Kidney (tissue), 14 donors: ENCODE measurements around the gene LEFTY1. TPM values are rescaled to one million over a fixed set of nuclear protein-coding genes. Genes with fewer than 3 reads are reported as not detected.

Experiments used
- DNase-seq, 5 donors: peaks; one replicate each; pipeline ENCODE4 v3.0.0-alpha.2; 2013 to 2020
- FAIRE-seq: peaks from 2 replicates; lab custom pipeline; 2012; peaks lifted over from hg19 to GRCh38; lab: Jason Lieb, UNC
- H3K27ac ChIP-seq, 2 donors: one replicate each; pipeline ENCODE4 v1.7.0; 2013; ENCODE audit warnings: low read depth in 2 of 2, low read length in 2 of 2, inconsistent platforms in 1 of 2
- H3K27me3 ChIP-seq: one replicate; pipeline ENCODE4 v1.7.1; 2013; ENCODE audit warnings: low read length, inconsistent platforms; ENCODE audit not compliant: control insufficient read depth, insufficient read depth
- H3K36me3 ChIP-seq, 3 donors: one replicate each; pipeline versions ENCODE4 v1.7.0 to v1.7.1; 2013; ENCODE audit warnings: low read length in 3 of 3, control low read depth in 1 of 3, inconsistent platforms in 1 of 3; ENCODE audit not compliant: insufficient read depth in 3 of 3, control insufficient read depth in 2 of 3
- H3K4me1 ChIP-seq, 3 donors: one replicate each; pipeline versions ENCODE4 v1.7.0 to v1.7.1; 2013; ENCODE audit warnings: low read length in 3 of 3, inconsistent platforms in 1 of 3, low read depth in 1 of 3; ENCODE audit not compliant: control insufficient read depth in 2 of 3, insufficient read depth in 2 of 3
- H3K4me3 ChIP-seq, 3 donors: one replicate each; pipeline versions ENCODE4 v1.7.0 to v1.8.1; 2013; ENCODE audit warnings: low read length in 3 of 3, control low read depth in 1 of 3, inconsistent platforms in 1 of 3
- H3K9ac ChIP-seq, 3 donors: one replicate each; pipeline versions ENCODE4 v1.7.0 to v1.7.1; 2013; ENCODE audit warnings: low read length in 3 of 3, control low read depth in 1 of 3, inconsistent platforms in 1 of 3
- H3K9me3 ChIP-seq, 3 donors: one replicate each; pipeline versions ENCODE4 v1.7.0 to v1.7.1; 2013; ENCODE audit warnings: low read length in 3 of 3, control low read depth in 1 of 3, inconsistent platforms in 1 of 3; ENCODE audit not compliant: control insufficient read depth in 2 of 3, insufficient read depth in 1 of 3
- CTCF ChIP-seq: IDR thresholded peaks from 3 replicates; pipeline ENCODE4 v1.5.1; 2012; ENCODE audit warnings: mild to moderate bottlenecking, moderate library complexity, borderline replicate concordance; ENCODE audit not compliant: insufficient read depth; ENCODE audit errors: extremely low read depth
- intact Hi-C: fragments of 100-400 bp; cut with DNase I; formaldehyde crosslinking; loops from one replicate; pipeline ENCODE4 v1.11.1; 2022
- polyA plus RNA-seq: library from polyadenylated mRNA; stranded (reverse); fragments of 350-450 nt; fragmentation: Illumina TruSeq; extraction: RNeasy Lipid Tissue Mini Kit (QIAGEN cat#74804); gene quantifications from one replicate; pipeline ENCODE4 v1.2.3, GENCODE V29; 2014; ENCODE audit warnings: low read depth, low replicate concordance; ENCODE audit not compliant: insufficient read depth
- total RNA-seq: library from RNA; stranded (reverse); fragmentation: NEBNext Ultra II Directional; extraction: Animal tissue kit (Norgen Biotek cat#: 25700); gene quantifications from one replicate; pipeline ENCODE4 v1.2.1, GENCODE V29; 2021
- donor health status: control.
- donor health status: control.
- donor health status: control.
- donor health status: control.
- donor health status: control.
- donor health status: DM: yes; HTN: yes; CAD: no.
- donor health status: Normal renal cell carcinoma (clear cell type).

LEFTY1 gene
- total and polyA plus RNA-seq, 2 donors from 2014 or later = 0.41 to 8.6 TPM

GRCh38 chr1:225926551-225927113 lies 37.7 kb upstream of the LEFTY1 start:
- Histone ChIP-seq H3K27me3 (no peaks in the 10 kb centered on the region), H3K4me3 (no peak overlapping the region), H3K9me3 (no peaks in the 10 kb centered on the region), H3K27ac (no peak overlapping the region), H3K36me3 (peaks cover 0 to 3% (median 0%) of the 10 kb centered on the region in 3 donors), H3K9ac (no peak overlapping the region), H3K4me1 (peaks cover 0 to 13% (median 6%) of the 10 kb centered on the region in 3 donors)
- intact Hi-C loops = no loop called here
- TF ChIP-seq CTCF = no peak
- FAIRE-seq (no peak), DNase-seq (no peak)

- no peak for FAIRE-seq
- peaks cover 2 to 7% (median 3%) of the 10 kb centered on the region in 3 donors for H3K36me3 ChIP-seq
- H3K4me1 ChIP-seq = peaks cover 0 to 18% (median 6%) of the 10 kb centered on the region in 3 donors
- H3K27me3 ChIP-seq = no peaks in the 10 kb centered on the region
- H3K9me3 ChIP-seq = no peaks in the 10 kb centered on the region
- peak within 1 kb of the TSS; percentile 80 to 97 (median 90) for H3K4me3 ChIP-seq
- intact Hi-C loops = no loop called here
- H3K27ac ChIP-seq = peak within 1 kb of the TSS; percentile 88 to 90
- DNase-seq = peak; percentile 96 to 98 (median 97)
- peak within 1 kb of the TSS; percentile 62 to 96 (median 88) for H3K9ac ChIP-seq
- TF ChIP-seq CTCF = no peak
Measured at GRCh38 chr1:225923692-225924555, 35.0 kb upstream of the LEFTY1 start, which contains the start of gene PYCR2. PYCR2 (minus strand) TSS chr1:225924250; CDS start chr1:225924110, 140 bp downstream.

GRCh38 chr1:225923381-225923691 lies 34.4 kb upstream of the LEFTY1 start:
- no peaks in the 10 kb centered on the region for H3K9me3 ChIP-seq
- no peaks in the 10 kb centered on the region for H3K27me3 ChIP-seq
- DNase-seq (peak in 1 of 5 donors; percentile 12), FAIRE-seq (no peak)
- H3K27ac ChIP-seq = peak overlapping the region in 1 of 2 donors; percentile 88
- H3K4me3 ChIP-seq = peak overlapping the region; percentile 80 to 97 (median 90)
- H3K4me1 ChIP-seq = peaks cover 0 to 18% (median 6%) of the 10 kb centered on the region in 3 donors
- H3K9ac ChIP-seq = peak overlapping the region; percentile 62 to 96 (median 88)
- H3K36me3 ChIP-seq = peaks cover 2 to 7% (median 3%) of the 10 kb centered on the region in 3 donors
- intact Hi-C loops = no loop called here
- no peak for TF ChIP-seq CTCF
